RWPE1 (cell line): ENCODE measurements around the gene TMEM123.

Experiments
- CTCF ChIA-PET: fragments of 350-600 bp; sonication (Branson Sonifier 250); formaldehyde crosslinking; extraction: SDS; loops from one replicate; lab custom pipeline; 2021; lab: Yijun Ruan, JAX
- POLR2A ChIA-PET: fragments of 400-600 bp; formaldehyde crosslinking; extraction: SDS; loops from one replicate; lab custom pipeline; 2020; ENCODE audit warnings: antibody characterized with exemption; ENCODE audit not compliant: low non-redundant PET; lab: Yijun Ruan, JAX
- DNase-seq: peaks from one replicate; pipeline ENCODE4 v3.0.0; 2012; ENCODE audit warnings: low spot score
- H3K27ac ChIP-seq: fragments of 450-650 bp; 2 replicates; pipeline ENCODE4 v1.5.1; 2017
- CTCF ChIP-seq: fragments of 450-650 bp; conservative IDR thresholded peaks from 2 replicates; pipeline ENCODE4 v1.5.1; 2017; ENCODE audit warnings: low read depth, mild to moderate bottlenecking

Gene TMEM123

GRCh38 chr11:102416976-102417375 lies 35.6 kb downstream of the TMEM123 start:
- no peak for TF ChIP-seq CTCF
- DNase-seq = no peak
- H3K27ac ChIP-seq = no peak overlapping the region
- POLR2A ChIA-PET = no interaction called here
- CTCF ChIA-PET = no interaction called here

GRCh38 chr11:102415304-102415916 lies 37.2 kb downstream of the TMEM123 start:
- TF ChIP-seq CTCF = no peak
- no peak overlapping the region for H3K27ac ChIP-seq
- no peak for DNase-seq
- ChIA-PET CTCF (no interaction called here), POLR2A (no interaction called here)

GRCh38 chr11:102414559-102414958 lies 38.0 kb downstream of the TMEM123 start:
- POLR2A ChIA-PET = no interaction called here

GRCh38 chr11:102413497-102413896 lies 39.1 kb downstream of the TMEM123 start:
- no peak for TF ChIP-seq CTCF
- no peak for DNase-seq
- ChIA-PET CTCF (no interaction called here), POLR2A (no interaction called here)
- no peak overlapping the region for H3K27ac ChIP-seq

More at GRCh38 chr11:102414559-102414958, 38.0 kb downstream of the TMEM123 start:
- DNase-seq = no peak
- H3K27ac ChIP-seq = no peak overlapping the region
- TF ChIP-seq CTCF = no peak
- CTCF ChIA-PET = interaction anchor here (0.7 kb wide), 1 partner anchor 47 kb away, joined by 3 read pairs; no protein-coding TSS in a partner anchor

GRCh38 chr11:102411142-102411541 lies 41.4 kb downstream of the TMEM123 start:
- no peak for TF ChIP-seq CTCF
- no peak overlapping the region for H3K27ac ChIP-seq
- ChIA-PET POLR2A (no interaction called here), CTCF (no interaction called here)
- no peak for DNase-seq

GRCh38 chr11:102410382-102410784 lies 42.2 kb downstream of the TMEM123 start:
- ChIA-PET POLR2A (no interaction called here), CTCF (interaction anchor here (0.6 kb wide), 1 partner anchor 256 kb away, joined by 3 read pairs; no protein-coding TSS in a partner anchor)
- DNase-seq = no peak
- H3K27ac ChIP-seq = no peak overlapping the region
- no peak for TF ChIP-seq CTCF
